MM.1S (cell line): ENCODE measurements around the gene OR2V2.

Source experiments
- DNase-seq: peaks from one replicate; pipeline ENCODE4 v3.0.0-alpha.2; 2015
- H2AFZ ChIP-seq: fragments of 300-600 bp; sonication (generic); 2 replicates; pipeline ENCODE4 v1.6.0; 2016; ENCODE audit warnings: antibody characterized with exemption, low read length
- H3F3A ChIP-seq: fragments of 300-600 bp; sonication (generic); 2 replicates; pipeline ENCODE4 v1.6.1; 2016; ENCODE audit warnings: mild to moderate bottlenecking, antibody characterized with exemption, low read length, moderate library complexity, mixed read lengths; ENCODE audit not compliant: insufficient read depth
- H3K27ac ChIP-seq: fragments of 300-600 bp; sonication (generic); 2 replicates; pipeline ENCODE4 v1.5.1; 2016; ENCODE audit warnings: mild to moderate bottlenecking, low read length
- H3K27me3 ChIP-seq: fragments of 300-600 bp; sonication (generic); replicated peaks from 2 replicates; pipeline ENCODE4 v1.6.0; 2016; ENCODE audit warnings: low read length; ENCODE audit not compliant: insufficient read depth
- H3K36me3 ChIP-seq: fragments of 300-600 bp; sonication (generic); replicated peaks from 2 replicates; pipeline ENCODE4 v1.6.1; 2016; ENCODE audit warnings: mild to moderate bottlenecking, low read length, mixed read lengths; ENCODE audit not compliant: insufficient read depth
- H3K4me1 ChIP-seq: fragments of 300-600 bp; sonication (generic); 2 replicates; pipeline ENCODE4 v1.6.1; 2016; ENCODE audit warnings: low read length, mixed read lengths
- H3K4me2 ChIP-seq: fragments of 300-600 bp; sonication (generic); 2 replicates; pipeline ENCODE4 v1.6.0; 2016; ENCODE audit warnings: low read depth, low read length
- H3K4me3 ChIP-seq: fragments of 300-600 bp; sonication (generic); 2 replicates; pipeline ENCODE4 v1.5.1; 2016; ENCODE audit warnings: low read length, mixed read lengths
- H3K79me2 ChIP-seq: fragments of 300-600 bp; sonication (generic); 2 replicates; pipeline ENCODE4 v1.6.1; 2016; ENCODE audit warnings: mixed run types, low read length, mixed read lengths
- H3K9ac ChIP-seq: fragments of 300-600 bp; sonication (generic); 2 replicates; pipeline ENCODE4 v1.6.1; 2016; ENCODE audit warnings: low read length, mixed read lengths
- H3K9me2 ChIP-seq: fragments of 300-600 bp; sonication (generic); replicated peaks from 2 replicates; pipeline ENCODE4 v1.6.1; 2016; ENCODE audit warnings: mild to moderate bottlenecking, low read length, mixed read lengths; ENCODE audit not compliant: insufficient read depth
- H3K9me3 ChIP-seq: fragments of 300-600 bp; sonication (generic); replicated peaks from 2 replicates; pipeline ENCODE4 v1.6.1; 2016; ENCODE audit warnings: mild to moderate bottlenecking, low read length, mixed read lengths; ENCODE audit not compliant: insufficient read depth
- H4K20me1 ChIP-seq: fragments of 300-600 bp; sonication (generic); 2 replicates; pipeline ENCODE4 v1.6.1; 2016; ENCODE audit warnings: mild to moderate bottlenecking, low read length, moderate library complexity, mixed read lengths; ENCODE audit not compliant: insufficient read depth
- CTCF ChIP-seq: fragments of 300-600 bp; sonication (generic); IDR thresholded peaks from 2 replicates; pipeline ENCODE4 v1.5.1; 2016; ENCODE audit warnings: antibody characterized with exemption, low read length, mixed read lengths
- EZH2 ChIP-seq: fragments of 300-600 bp; sonication (generic); optimal IDR thresholded peaks from 2 replicates; pipeline ENCODE3; 2017; ENCODE audit warnings: low read depth, mild to moderate bottlenecking, antibody characterized with exemption, low read length, mixed read lengths
- EZH2phosphoT487 ChIP-seq: fragments of 300-600 bp; sonication (generic); IDR thresholded peaks from 2 replicates; pipeline ENCODE4 v1.6.1; 2018; ENCODE audit warnings: antibody characterized with exemption, low read length

OR2V2 gene

GRCh38 chr5:181138258-181138657, 9.1 kb upstream of the OR2V2 start:
- no peak overlapping the region for H3K27ac ChIP-seq
- DNase-seq = no peak
- no peak overlapping the region for H3K4me3 ChIP-seq
- H3F3A ChIP-seq = no peaks in the 10 kb centered on the region
- H3K9me3 ChIP-seq = no peaks in the 10 kb centered on the region
- TF ChIP-seq EZH2phosphoT487 (no peak), EZH2 (no peak), CTCF (no peak)
- H2AFZ ChIP-seq = no peak overlapping the region
- no peaks in the 10 kb centered on the region for H3K9me2 ChIP-seq
- H3K4me2 ChIP-seq = no peak overlapping the region
- no peaks in the 10 kb centered on the region for H3K36me3 ChIP-seq
- H3K9ac ChIP-seq = no peak overlapping the region
- H4K20me1 ChIP-seq = no peaks in the 10 kb centered on the region
- H3K79me2 ChIP-seq = no peaks in the 10 kb centered on the region
- H3K4me1 ChIP-seq = 0 out of 2 replicates have a peak, but pooled peaks cover 4% of the 10 kb centered on the region
- H3K27me3 ChIP-seq = no peaks in the 10 kb centered on the region

GRCh38 chr5:181140766-181141165, 6.6 kb upstream of the OR2V2 start:
- H3F3A ChIP-seq = no peaks in the 10 kb centered on the region
- H3K9me3 ChIP-seq = no peaks in the 10 kb centered on the region
- H3K4me2 ChIP-seq = no peak overlapping the region
- H3K79me2 ChIP-seq = no peaks in the 10 kb centered on the region
- no peaks in the 10 kb centered on the region for H4K20me1 ChIP-seq
- no peak overlapping the region for H3K4me3 ChIP-seq
- H3K9ac ChIP-seq = no peak overlapping the region
- H3K9me2 ChIP-seq = no peaks in the 10 kb centered on the region
- no peak overlapping the region for H3K27ac ChIP-seq
- H3K36me3 ChIP-seq = no peaks in the 10 kb centered on the region
- no peak overlapping the region for H2AFZ ChIP-seq
- TF ChIP-seq EZH2 = no peak
- no peaks in the 10 kb centered on the region for H3K4me1 ChIP-seq
- DNase-seq = no peak
- H3K27me3 ChIP-seq = no peaks in the 10 kb centered on the region; the same call in 1 of the 2 replicates

GRCh38 chr5:181142054-181142453, 5.3 kb upstream of the OR2V2 start:
- no peak for DNase-seq
- Histone ChIP-seq H3K36me3 (no peaks in the 10 kb centered on the region), H3K9me2 (no peaks in the 10 kb centered on the region), H4K20me1 (no peaks in the 10 kb centered on the region), H3K4me1 (no peaks in the 10 kb centered on the region), H2AFZ (no peak overlapping the region), H3F3A (no peaks in the 10 kb centered on the region), H3K9me3 (no peaks in the 10 kb centered on the region), H3K27me3 (no peaks in the 10 kb centered on the region; the same call in 1 of the 2 replicates), H3K9ac (no peak overlapping the region), H3K4me3 (no peak overlapping the region), H3K4me2 (no peak overlapping the region), H3K27ac (no peak overlapping the region), H3K79me2 (no peaks in the 10 kb centered on the region)
- TF ChIP-seq CTCF = no peak
- no peak for TF ChIP-seq EZH2phosphoT487
- no peak for TF ChIP-seq EZH2

- TF ChIP-seq EZH2 (no peak), EZH2phosphoT487 (no peak), CTCF (no peak)
- no peaks in the 10 kb centered on the region for H3K9me3 ChIP-seq
- no peak overlapping the region for H2AFZ ChIP-seq
- no peaks in the 10 kb centered on the region for H3K36me3 ChIP-seq
- H3K4me1 ChIP-seq = no peaks in the 10 kb centered on the region
- H3K27ac ChIP-seq = no peak overlapping the region
- no peak for DNase-seq
- H3F3A ChIP-seq = no peaks in the 10 kb centered on the region
- H3K79me2 ChIP-seq = no peaks in the 10 kb centered on the region
- no peak overlapping the region for H3K4me2 ChIP-seq
- H3K9me2 ChIP-seq = no peaks in the 10 kb centered on the region
- H3K9ac ChIP-seq = no peak overlapping the region
- no peak overlapping the region for H3K4me3 ChIP-seq
- no peaks in the 10 kb centered on the region for H4K20me1 ChIP-seq
- H3K27me3 ChIP-seq = peaks cover 5% of the 10 kb centered on the region; the same call in 1 of the 2 replicates
These were observed 2.3 kb upstream of the OR2V2 start for GRCh38 chr5:181145133-181145532.
